Panc1 (cell line): ENCODE measurements around the gene TFAP2B. TPM values are rescaled to one million over a fixed set of nuclear protein-coding genes. Genes with fewer than 3 reads are reported as not detected.
A peak's percentile ranks its signal among the peaks of the same experiment; 100 is the strongest.

Experiments used
- ATAC-seq: fragments of 200-7000 bp; cut with Tn5 transposase; 2 replicates; pipeline ENCODE4 v1.9.1; 2020; ENCODE audit warnings: mild to moderate bottlenecking, moderate library complexity
- BruUV-seq: library from RNA; stranded (reverse); fragments of 400-500 nt; replicated peaks from 2 replicates; lab custom pipeline; 2021; lab: Mats Ljungman, UMichigan
- CTCF ChIA-PET: fragments of 300-600 bp; sonication (Branson Sonifier 250); formaldehyde crosslinking; loops from one replicate; lab custom pipeline; 2022; ENCODE audit warnings: antibody characterized with exemption; lab: Charles Lee
- POLR2A ChIA-PET: fragments of 300-600 bp; sonication (Branson Sonifier 250); formaldehyde crosslinking; loops from one replicate; lab custom pipeline; 2022; ENCODE audit warnings: antibody characterized with exemption; lab: Charles Lee
- DNase-seq: peaks from one replicate; pipeline ENCODE4 v3.0.0-alpha.2; 2010; ENCODE audit warnings: low read depth, low spot score
- H3K27ac ChIP-seq: 2 replicates; pipeline ENCODE4 v1.5.1; 2011; ENCODE audit warnings: mild to moderate bottlenecking, low read length, inconsistent platforms
- H3K27me3 ChIP-seq: fragments of 200-500 bp; sonication (Bioruptor generic); 2 replicates; pipeline ENCODE4 v1.6.0; 2014; ENCODE audit warnings: low read length, inconsistent platforms; ENCODE audit not compliant: control insufficient read depth, insufficient read depth
- H3K36me3 ChIP-seq: fragments of 200-500 bp; sonication (Bioruptor generic); 2 replicates; pipeline ENCODE4 v1.5.1; 2014; ENCODE audit warnings: inconsistent platforms, mild to moderate bottlenecking, low read length, moderate library complexity; ENCODE audit not compliant: control insufficient read depth, insufficient read depth
- H3K4me1 ChIP-seq: 2 replicates; pipeline ENCODE4 v1.5.1; 2011; ENCODE audit warnings: inconsistent platforms, mild to moderate bottlenecking, low read length, moderate library complexity; ENCODE audit not compliant: control insufficient read depth, insufficient read depth
- H3K4me3 ChIP-seq, 2 experiments: 2 replicates each; pipeline ENCODE4 v1.5.1; 2011 to 2012; ENCODE audit warnings: low read depth in 2 of 2, low read length in 2 of 2, mild to moderate bottlenecking in 2 of 2, inconsistent platforms in 1 of 2, moderate library complexity in 1 of 2
- H3K9me3 ChIP-seq: fragments of 200-500 bp; sonication (Bioruptor generic); 2 replicates; pipeline ENCODE4 v1.5.1; 2014; ENCODE audit warnings: low read depth, mild to moderate bottlenecking, inconsistent platforms, low read length, moderate library complexity; ENCODE audit not compliant: control insufficient read depth, insufficient read depth
- CTCF ChIP-seq: fragments of 450-650 bp; IDR thresholded peaks from 2 replicates; pipeline ENCODE4 v1.5.1; 2017; ENCODE audit warnings: mild to moderate bottlenecking
- POLR2AphosphoS5 ChIP-seq: IDR thresholded peaks from 2 replicates; pipeline ENCODE4 v1.6.1; 2012; ENCODE audit warnings: mild to moderate bottlenecking, low read depth, low read length, moderate library complexity
- REST ChIP-seq, 2 experiments: IDR thresholded peaks; 2 replicates each; pipeline ENCODE4 v1.6.1; 2011 to 2012; ENCODE audit warnings: low read depth in 2 of 2, control low read depth in 1 of 2, low read length in 1 of 2, mild to moderate bottlenecking in 1 of 2, moderate library complexity in 1 of 2; ENCODE audit not compliant: insufficient read depth in 1 of 2
- SIN3A ChIP-seq: IDR thresholded peaks from 2 replicates; pipeline ENCODE4 v1.6.1; 2012; ENCODE audit warnings: low read depth, mild to moderate bottlenecking, low read length, moderate library complexity, borderline replicate concordance; ENCODE audit not compliant: insufficient read depth
- TCF7L2 ChIP-seq: IDR thresholded peaks from 2 replicates; pipeline ENCODE4 v1.6.1; 2011; ENCODE audit warnings: mild to moderate bottlenecking, low read depth, low read length, inconsistent platforms
- in situ Hi-C: cut with HindIII; loops from 2 replicates; pipeline ENCODE4 v1.10.0; 2016; ENCODE audit warnings: low sequenced_read_pairs, low pct_unique_long_range_greater_than_20kb
- intact Hi-C: fragments of 100-400 bp; cut with micrococcal nuclease; formaldehyde crosslinking; loops from one replicate; pipeline ENCODE4 v1.10.0; 2022; ENCODE audit not compliant: unreplicated experiment
- total RNA-seq: library from RNA; stranded (reverse); gene quantifications from one replicate; pipeline ENCODE4 v1.2.1, GENCODE V29; 2021; ENCODE audit not compliant: unreplicated experiment

The TFAP2B gene
- total RNA-seq, 1 experiment from 2014 or later = not detected

DNA sequence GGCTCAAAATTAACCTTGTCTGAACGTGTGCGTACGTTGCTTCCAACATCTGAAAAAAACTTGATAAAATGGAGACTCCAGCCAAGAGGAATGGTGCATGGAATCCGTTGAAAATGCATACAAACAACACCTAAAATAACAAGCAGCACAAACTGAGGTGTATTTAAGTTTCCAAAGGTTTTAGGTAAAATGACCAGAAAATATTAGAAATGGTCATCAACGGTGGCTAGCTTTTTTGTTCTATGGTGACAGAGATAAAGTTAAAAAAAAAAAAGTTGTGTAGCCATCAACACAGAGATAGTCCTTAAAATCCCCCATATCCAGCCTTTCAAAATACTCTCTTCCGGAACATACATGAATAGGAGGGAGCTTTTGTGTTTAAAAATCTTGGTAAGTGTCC lies 651 bp upstream of the TFAP2B start:
- BruUV-seq = no TSS peak
- Histone ChIP-seq H3K4me3 (no peak overlapping the region), H3K27me3 (peaks cover 30% of the 10 kb centered on the region), H3K4me1 (no peaks in the 10 kb centered on the region), H3K9me3 (no peaks in the 10 kb centered on the region), H3K36me3 (no peaks in the 10 kb centered on the region), H3K27ac (no peak overlapping the region)
- ChIA-PET CTCF (interaction anchor here (0.7 kb wide), 1 partner anchor 18 kb away, joined by 4 read pairs; no protein-coding TSS in a partner anchor), POLR2A (no interaction called here)
- DNase-seq = no peak
- intact Hi-C loops (loop anchor here (5.0 kb wide), 4 partner anchors 534 to 1204 kb away; no protein-coding TSS in a partner anchor), in situ Hi-C loops (no loop called here)
- ATAC-seq = no peak
- TF ChIP-seq REST (IDR thresholded peaks at IDR 0.05; ENCODE audit: insufficient read depth in 1 of 2, low read depth in 2 of 2, low read length in 1 of 2) = no peak
- TF ChIP-seq TCF7L2 = no peak
- TF ChIP-seq SIN3A = no peak
- no peak for TF ChIP-seq CTCF
- TF ChIP-seq POLR2AphosphoS5 = no peak

DNA sequence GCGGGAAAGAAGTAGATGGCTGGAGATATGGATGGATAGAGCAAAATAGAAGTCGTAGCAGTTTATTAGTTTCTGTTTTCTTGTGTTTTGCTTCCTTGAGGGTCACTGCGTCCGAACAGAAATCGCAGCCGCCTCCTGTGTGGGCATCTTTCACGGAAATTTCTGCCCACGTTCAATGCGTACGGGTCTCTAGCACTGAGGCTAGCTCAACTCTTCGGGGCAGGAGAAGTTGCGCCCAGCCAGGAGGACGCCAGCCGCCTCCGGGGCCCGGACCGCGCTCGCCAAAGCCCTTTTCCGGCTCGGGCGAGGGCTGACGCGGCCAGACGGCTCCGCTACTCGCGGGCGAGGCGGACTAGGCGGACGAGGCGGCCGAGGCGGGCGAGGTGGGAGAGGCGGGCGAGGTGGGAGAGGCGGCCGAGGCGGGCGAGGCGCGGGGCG lies 814 bp downstream of the TFAP2B start:
- intact Hi-C loops = loop anchor here (5.0 kb wide), 4 partner anchors 533 to 1203 kb away; no protein-coding TSS in a partner anchor
- Histone ChIP-seq H3K4me3 (peak overlapping the region; percentile 3 to 36; a peak in 3 of 4 replicates), H3K27me3 (peaks cover 32% of the 10 kb centered on the region), H3K36me3 (no peaks in the 10 kb centered on the region), H3K4me1 (no peaks in the 10 kb centered on the region), H3K9me3 (no peaks in the 10 kb centered on the region), H3K27ac (no peak overlapping the region)
- in situ Hi-C loops = no loop called here
- ATAC-seq (no peak), DNase-seq (no peak)
- ChIA-PET CTCF (interaction anchor here (0.6 kb wide), 1 partner anchor 674 kb away, joined by 5 read pairs; no protein-coding TSS in a partner anchor), POLR2A (no interaction called here)
- TF ChIP-seq TCF7L2 = no peak
- no peak for TF ChIP-seq POLR2AphosphoS5
- no peak for TF ChIP-seq REST (IDR thresholded peaks at IDR 0.05; ENCODE audit: insufficient read depth in 1 of 2, low read depth in 2 of 2, low read length in 1 of 2)
- no peak for TF ChIP-seq CTCF
- TF ChIP-seq SIN3A = no peak
- BruUV-seq = no TSS peak
